AG09319 (cell line): ENCODE data around the gene ZNF683.

Source experiments
- DNase-seq: peaks from one replicate; pipeline ENCODE4 v3.0.0-alpha.2; 2010; ENCODE audit warnings: low read depth; ENCODE audit errors: extremely low read depth
- TF ChIP-seq, protein P1 (sequence below): IDR thresholded peaks from 2 replicates; pipeline ENCODE4 v1.5.1; 2011; ENCODE audit warnings: low read depth, mild to moderate bottlenecking, inconsistent platforms, low read length, moderate library complexity

ZNF683 gene

DNA sequence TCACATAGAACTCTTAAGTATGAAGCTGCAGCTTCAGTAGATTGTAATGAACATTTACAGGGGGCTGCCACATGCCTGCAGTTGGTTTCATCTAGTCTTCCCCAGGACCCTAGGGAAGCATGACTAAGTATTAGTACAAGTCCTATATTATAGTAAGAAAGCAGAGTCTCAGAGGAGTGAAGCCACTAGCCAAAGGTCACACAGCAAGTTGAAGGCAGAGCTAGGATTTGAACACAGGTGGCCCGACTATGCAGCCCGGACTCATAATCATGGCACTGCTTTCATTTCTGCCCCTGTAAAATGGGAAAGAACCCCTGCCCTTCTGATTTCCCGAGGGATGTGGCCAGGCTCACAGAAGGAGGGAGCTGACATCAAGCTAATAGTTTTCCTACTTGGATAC lies 10.2 kb downstream of the ZNF683 start:
- TF ChIP-seq, protein P1, sequence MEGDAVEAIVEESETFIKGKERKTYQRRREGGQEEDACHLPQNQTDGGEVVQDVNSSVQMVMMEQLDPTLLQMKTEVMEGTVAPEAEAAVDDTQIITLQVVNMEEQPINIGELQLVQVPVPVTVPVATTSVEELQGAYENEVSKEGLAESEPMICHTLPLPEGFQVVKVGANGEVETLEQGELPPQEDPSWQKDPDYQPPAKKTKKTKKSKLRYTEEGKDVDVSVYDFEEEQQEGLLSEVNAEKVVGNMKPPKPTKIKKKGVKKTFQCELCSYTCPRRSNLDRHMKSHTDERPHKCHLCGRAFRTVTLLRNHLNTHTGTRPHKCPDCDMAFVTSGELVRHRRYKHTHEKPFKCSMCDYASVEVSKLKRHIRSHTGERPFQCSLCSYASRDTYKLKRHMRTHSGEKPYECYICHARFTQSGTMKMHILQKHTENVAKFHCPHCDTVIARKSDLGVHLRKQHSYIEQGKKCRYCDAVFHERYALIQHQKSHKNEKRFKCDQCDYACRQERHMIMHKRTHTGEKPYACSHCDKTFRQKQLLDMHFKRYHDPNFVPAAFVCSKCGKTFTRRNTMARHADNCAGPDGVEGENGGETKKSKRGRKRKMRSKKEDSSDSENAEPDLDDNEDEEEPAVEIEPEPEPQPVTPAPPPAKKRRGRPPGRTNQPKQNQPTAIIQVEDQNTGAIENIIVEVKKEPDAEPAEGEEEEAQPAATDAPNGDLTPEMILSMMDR, result no peak

DNA sequence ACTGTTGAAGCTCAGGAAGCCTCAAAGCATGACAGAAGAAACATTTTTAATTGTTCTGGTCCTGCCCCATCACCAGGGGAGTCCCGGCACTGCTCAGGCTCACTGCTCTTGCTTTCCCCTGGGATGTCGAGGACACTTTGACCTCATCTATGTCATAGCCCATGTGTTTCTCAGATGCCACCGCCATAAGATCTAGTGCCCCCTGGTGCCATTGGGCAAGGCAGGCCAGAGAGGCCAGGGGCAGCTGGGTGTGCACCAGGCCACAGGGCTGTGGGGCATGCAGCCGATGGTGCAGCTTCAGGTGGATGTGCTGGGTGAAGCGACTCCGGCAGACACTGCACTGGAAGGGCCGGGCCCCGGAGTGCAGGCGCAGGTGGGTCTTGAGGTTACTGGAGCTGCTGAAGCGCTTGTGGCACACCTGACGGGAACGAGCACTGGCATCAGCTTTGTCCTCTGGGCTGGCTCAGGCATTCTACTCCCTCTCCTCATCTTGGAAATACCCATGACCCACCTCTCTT lies 10.9 kb downstream of the ZNF683 start:
- no peak for DNase-seq

More for the DNA sequence above, 10.2 kb downstream of the ZNF683 start:
- DNase-seq, result no peak

DNA sequence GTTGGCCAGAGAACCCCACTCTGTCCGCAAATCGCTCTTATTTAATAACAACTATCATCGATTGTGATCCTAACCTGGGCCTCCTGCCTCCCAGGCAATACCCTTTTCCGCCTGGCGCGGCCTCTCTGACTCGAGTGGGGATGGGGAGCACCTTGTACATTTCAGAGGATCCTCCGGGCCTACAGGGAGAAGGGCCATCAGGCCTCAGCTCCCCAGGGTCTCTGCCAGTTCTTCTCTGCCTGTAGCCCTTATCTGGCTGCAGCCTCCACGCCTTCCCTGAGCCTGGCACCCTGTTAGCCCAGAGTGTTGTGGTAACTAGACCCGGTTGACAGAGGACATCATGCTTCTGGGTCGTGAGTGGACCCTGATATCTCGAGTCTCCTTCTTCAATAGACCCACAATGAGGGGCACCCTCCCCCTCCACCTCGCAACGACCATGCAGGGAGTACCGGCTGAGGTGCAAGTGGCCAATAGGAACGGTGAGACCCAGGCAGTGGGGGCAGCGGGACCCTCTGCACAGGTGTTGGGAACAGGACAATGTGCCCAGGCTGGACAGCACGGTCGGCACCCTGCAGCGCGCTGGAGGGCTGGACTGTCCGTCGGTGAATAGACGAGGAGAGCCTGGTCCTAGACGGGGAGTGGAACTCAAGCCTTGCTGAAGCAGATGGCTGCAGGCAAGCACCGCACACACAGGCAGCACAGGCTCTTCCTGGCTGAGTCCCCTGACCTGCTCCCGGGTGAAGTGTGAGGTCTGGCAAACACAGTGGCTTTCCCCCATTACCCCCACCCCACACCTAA lies 11.5 kb downstream of the ZNF683 start:
- TF ChIP-seq, protein P1, result no peak
- DNase-seq, result no peak

More for the DNA sequence above, 10.9 kb downstream of the ZNF683 start:
- TF ChIP-seq, protein P1, result no peak

DNA sequence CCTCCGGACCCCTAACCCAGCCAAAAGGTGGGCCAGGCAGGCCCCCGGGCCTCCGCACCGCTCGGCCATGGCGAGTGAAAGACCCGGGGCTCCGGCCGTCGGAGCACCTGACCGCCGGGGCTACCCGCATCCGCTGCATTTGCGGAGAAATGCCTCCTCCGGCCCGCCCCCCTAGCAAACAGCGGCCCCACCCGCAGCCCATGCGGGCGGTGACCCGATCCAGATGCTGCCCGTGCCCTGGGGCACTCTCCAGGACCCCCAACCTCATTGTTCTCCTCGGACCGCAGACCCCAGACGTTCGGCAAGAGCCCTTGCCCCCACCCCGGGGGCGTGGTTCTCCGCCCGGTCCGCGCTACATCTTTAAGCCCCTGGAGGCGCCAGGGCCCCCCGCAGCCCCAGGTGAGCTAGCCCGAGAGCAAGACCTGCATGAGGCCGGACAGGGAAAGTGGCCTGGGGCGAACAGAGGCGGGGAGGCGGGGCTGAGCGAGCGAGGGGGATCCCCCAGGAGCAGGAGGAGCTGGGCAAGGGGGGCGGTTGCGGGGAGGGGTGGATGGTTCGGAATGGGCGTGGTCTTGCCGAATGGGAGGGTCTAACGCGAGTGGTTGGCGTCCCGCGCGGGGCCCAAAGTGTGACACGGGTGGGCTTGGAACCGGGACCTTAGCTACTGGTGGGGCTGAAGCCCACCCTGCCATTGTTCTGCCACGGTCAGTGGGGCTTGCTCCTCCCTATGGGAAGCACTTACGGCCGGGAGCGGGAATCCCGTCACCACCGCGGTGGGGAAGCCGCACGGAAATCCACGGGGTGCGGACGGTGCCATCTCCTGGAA lies 12.4 kb downstream of the ZNF683 start:
- DNase-seq, result no peak

DNA sequence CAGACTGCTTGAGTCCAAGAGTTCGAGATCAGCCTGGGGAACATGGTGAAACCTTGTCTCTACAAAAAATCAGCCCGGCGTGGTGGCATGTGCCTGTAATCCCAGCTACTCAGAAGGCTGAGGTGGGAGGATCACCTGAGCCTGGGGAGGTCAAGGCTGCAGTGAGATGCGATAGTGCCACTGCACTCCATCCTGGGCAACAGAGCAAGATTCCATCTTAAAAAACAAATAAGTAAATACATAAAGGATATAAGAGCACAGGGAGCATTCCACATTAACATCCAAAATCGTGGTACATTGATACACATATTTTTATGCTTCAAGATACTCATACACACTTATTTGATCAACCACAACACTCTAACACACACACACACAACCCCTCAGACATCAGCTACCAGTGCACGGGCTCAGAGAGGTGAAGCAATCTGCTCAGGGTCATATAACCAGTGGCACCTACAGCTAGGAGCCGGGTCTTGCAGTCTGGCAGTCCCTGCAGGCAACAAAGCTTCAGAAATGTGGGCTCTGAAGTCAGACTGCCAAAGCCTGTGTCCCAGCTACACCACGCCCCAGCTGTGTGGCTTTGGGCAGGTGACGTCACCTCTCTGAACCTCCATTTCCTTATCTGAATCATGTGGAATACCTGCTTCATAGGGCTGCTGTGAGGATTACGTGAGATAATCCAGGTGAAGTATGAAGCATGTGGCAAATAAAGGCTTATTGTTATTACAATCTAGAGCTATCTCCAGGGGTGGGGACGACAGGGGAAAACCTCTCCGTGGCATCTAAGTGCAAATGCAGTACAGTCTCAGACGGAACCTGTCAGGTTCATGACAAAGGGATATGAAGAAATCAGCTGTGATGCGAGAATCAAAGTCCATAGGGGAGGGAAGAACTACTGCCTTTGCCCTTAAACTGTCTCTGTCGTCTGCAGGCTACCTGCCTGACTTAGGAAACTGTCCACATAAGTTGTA lies 13.9 kb downstream of the ZNF683 start:
- TF ChIP-seq, protein P1, result no peak

More for the DNA sequence above, 12.4 kb downstream of the ZNF683 start:
- TF ChIP-seq, protein P1, result no peak

DNA sequence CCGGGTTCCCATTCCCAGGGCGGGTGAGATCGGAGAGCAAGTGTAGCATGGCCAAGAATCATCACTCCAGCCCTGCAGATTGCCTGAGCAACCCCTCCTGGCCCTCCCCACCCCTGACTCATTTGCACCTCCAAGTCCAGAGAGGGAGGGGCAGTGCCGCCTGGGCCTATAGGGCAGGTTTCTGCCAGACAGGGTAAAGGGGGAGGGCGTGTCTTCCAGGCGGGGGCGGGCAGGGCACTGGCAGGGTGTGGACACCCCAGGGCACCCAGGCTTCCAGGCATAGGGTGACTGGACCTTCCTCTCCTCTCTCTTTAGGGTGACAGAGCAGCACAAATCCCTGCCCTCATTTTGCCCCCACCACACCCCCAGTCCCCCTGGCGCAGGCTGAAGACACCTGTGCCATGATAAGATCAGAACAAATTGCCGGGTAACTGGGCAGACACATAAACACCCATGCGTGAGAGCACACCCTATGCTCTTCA lies 15.4 kb downstream of the ZNF683 start:
- TF ChIP-seq, protein P1, result no peak
- no peak for DNase-seq

More for the DNA sequence above, 13.9 kb downstream of the ZNF683 start:
- no peak for DNase-seq
